NOMO-1 (cell line): ENCODE data around the gene CTDP1.

Experiments
- DNase-seq, 2 experiments: peaks; one replicate each; lab custom pipeline; 2025; ENCODE audit not compliant: unreplicated experiment in 2 of 2; lab: John Stamatoyannopoulos, UW

The CTDP1 gene

DNA sequence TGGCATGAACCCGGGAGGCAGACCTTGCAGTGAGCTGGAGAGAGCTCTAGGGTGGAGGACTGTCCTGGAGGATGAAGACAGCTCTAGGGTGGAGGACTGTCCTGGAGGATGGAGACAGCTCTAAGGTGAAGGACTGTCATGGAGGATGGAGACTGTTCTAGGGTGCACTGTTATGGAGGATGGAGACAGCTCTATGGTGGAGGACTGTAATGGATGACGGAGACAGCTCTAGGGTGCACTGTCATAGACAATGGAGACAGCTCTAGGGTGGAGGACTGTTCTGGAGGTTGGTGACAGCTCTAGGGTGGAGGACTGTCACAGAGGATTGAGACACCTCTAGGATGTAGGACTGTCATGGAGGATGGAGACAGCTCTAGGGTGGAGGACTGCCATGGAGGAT is 97.1 kb downstream of the CTDP1 start:
- DNase-seq: no peak

DNA sequence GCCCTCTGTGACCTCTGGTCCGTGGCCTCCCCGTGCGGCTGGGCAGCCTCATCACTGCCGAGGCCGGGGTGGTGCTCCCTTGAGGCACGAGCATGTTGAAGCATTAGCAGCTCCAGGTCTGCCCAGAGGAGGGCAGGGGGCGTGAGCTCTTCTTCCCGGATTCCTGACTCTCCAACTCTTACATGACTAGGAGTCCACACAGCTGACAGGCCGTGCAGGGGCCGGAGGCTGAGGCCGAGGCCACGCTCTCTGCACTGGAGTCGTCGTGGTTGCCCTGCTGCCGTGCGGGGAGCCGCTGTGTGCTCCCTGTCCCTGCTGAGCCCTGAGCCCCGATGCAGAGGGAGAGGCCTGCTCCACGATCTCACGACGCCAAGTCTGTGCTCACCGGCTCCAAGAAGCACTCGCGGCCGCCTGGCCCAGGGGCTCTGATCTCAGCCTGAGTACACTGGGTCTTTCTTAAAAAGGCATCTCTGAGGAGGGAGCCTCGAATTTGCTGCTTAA is 98.7 kb downstream of the CTDP1 start:
- DNase-seq: no peak

DNA sequence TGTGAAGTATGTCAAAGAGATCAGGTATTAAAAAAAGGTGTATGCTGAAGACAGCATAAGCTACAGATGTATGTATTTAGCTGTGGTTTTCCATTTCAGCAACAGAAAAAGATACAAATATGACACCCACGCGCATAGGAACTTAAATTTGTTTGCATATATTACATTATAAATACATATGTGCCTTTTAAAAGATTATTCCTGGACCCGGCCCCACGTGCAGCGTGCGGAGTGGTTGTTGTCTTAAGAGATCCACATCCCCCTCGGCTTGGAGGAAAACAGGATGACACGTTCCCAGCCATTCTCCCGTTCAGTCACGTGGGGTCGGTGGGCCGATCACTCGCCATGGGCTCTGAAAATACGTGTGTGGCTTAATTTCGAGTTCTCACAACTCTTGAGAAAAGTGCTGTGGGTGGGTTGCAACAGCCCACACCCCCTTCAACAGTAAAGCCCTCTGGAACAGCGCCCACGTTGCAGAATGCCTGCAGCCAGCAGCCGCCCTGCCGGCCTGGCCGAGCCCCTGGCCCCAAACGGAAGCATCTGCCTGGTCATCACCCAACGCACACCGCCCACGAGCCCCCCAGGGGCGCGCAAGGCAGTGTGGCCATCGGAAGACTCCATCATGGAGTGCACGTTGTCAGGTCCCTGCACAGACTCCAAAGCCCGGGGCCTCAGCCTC is 99.6 kb downstream of the CTDP1 start:
- no peak for DNase-seq

DNA sequence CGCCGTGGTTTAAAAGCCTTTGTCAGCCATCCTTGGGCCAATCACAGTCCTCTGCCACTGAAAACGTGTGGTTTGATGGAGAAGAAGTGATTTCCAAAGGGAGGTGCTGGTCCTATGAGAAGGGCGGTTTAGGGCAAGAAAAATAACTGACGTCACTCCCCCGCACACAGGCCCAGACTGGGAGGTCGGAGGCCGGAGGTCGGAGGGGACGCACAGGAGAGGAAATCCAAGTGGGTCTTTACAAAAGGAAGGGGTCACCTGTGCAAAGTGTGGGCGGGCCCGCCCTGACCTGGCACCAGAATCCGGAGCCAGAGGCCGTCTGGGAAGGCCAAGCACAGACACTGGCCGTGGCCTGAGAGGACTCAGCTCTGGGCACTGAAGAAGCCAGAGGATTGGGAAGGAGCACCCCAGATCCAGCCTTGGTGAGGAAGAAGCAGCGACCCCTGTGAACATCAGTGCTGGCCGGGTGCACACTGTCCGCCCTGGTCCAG is 100.1 kb downstream of the CTDP1 start:
- no peak for DNase-seq

DNA sequence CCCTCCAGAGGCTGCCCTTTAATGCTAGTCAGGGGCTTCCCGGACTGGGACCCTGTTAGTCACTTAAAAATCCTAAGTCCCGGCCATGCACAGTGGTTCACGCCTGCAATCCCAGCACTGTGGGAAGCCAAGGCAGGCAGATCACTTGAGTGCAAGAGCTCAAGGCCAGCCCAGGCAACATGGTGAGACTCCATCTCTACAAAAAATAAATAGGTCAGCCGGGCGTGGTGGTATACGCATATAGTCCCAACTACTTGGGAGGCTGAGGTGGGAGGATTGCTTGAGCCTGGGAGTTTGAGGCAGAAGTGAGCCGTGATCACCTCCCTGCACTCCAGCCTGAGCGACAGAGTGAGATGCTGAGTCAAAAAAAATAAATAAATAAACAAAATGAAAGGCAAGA is 100.9 kb downstream of the CTDP1 start:
- no peak for DNase-seq

DNA sequence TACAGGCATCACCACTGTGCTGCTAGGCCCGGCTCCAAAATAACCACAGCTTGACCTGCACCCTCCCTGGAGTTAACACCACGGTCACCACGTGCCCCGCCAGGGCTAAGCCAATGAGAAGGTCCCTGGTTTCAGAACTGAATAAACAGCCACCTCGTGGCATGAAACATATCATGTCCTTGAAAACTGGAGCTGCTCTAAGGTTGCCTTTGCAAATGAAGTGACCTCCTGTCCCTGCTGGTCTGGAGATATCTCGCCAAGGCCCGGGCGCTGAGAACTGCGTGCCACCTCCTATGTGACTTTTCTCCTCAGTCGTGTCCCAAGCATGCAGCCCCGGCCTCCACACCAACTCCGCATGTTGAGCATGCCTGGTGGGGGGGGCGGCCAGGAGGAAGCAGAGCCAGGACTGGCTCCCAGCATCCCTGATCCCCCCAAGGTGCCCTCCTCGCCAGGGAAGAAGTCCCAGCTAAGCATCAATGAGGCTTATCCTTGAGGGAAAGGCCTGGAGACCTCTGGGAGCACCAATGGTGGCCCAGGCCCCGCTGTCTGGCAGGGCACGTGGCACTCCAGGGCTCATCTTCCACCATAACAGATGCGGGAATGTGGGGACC is 101.8 kb downstream of the CTDP1 start:
- DNase-seq: no peak

DNA sequence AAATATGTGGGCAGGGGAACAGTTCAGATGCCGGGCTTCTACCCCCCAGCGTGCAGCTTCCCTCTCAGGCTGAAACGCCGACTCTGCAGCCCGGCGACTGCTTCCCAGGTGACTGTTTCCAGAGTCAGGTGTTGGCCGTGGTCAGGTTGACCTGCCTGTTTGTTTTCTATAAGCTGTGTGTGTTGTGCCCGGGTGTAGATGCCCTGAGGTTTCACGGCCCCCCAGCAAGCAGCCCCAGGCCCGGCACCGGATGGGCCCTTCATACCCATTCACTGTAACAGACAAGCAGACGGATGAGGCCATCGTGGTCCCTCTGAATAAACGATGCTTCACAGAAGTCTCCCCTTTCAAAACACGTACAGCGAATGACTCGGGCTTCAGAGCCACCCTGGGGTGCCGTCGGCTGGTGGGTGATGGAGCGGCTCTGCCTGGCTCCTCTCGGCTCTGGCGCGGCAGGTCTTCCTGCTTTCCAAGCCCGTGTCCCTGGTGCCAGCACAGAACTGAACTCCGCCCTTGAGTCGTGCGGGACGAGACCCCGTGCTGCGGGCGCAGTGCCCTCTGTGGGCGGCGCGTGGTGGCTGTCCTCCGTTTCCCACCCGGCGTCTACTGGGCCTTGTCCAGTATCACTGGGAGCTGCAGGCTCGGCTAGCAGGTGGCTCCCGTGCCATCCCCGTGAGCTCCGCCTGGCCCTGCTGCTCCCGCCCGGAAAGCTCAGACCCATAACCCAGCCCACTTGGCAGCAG is 103.1 kb downstream of the CTDP1 start:
- DNase-seq: no peak

DNA sequence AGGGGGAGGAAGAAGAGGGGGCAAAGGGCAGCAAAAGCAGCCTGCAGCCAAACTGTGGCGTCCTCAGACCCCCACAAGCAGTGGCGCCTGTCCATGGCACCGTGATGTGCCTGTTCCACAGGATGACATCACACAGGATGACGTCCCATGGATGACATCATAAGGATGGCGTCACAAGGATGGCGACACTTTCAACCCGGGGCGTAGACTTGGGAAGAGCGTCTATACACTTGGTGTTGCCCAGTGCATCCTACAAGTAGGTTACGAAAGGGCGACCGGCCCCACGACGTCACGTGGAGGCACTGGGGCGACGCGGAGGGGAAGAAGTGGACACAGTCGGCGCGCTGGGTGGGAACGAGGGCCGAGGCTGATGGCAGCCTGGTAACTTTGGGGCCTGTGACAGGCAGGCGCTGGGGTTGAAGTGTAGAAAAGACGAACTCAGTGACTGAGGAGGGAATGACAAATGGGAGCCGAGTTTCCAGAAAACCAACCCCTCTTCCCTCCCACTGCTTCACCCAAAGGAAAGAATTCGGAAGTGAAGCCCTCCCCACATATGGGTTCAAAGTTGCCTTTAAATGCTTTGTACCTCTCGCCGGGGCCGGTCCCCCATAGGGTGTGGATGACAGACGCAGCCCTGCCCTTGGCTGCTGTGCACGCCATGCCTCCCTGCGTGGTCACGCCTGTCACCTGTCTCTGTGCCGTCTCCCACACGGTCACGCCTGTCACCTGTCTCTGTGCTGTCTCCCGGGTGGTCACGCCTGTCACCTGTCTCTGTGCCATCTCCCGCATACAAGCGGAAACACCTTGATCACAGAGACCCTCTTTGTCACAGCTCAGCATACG is 104.7 kb downstream of the CTDP1 start:
- no peak for DNase-seq

DNA sequence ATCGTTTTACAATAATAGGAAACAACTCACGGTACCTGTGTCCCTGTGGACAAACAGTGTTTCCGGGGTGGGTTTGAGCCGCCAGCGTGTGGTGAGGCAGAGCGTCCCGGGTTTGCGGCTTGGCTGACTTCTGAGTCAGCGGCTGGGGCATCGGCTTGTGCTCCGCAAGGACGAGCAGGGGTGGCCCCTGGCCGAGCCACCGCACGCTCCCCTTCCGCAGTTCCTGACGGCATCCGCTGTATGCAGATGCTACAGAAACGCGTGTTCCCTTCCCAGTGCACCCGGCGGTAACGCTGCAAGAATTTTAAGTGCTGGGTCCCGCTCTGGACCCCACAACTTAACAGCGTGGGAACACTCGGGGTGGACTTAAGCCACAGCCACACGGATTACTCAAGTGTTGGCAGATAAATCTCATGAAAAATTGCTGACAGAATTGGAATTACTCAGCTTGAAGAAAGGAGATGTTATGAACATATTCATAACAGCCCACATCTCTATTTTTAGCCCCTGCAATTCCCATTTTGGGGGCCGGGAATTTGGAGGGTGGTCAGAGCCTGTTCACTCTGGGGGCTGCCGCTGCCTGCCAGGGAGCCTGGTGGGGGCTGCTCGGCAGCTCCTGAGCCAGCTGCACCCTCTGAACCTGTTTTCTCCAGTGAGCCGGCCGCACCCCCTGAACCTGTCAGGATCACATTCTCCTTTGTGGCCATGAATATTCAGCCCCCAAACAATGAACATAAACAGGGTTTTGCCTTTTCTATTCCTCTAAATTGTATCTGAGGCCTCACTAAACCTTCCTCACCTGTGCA is 105.6 kb downstream of the CTDP1 start:
- DNase-seq: no peak

DNA sequence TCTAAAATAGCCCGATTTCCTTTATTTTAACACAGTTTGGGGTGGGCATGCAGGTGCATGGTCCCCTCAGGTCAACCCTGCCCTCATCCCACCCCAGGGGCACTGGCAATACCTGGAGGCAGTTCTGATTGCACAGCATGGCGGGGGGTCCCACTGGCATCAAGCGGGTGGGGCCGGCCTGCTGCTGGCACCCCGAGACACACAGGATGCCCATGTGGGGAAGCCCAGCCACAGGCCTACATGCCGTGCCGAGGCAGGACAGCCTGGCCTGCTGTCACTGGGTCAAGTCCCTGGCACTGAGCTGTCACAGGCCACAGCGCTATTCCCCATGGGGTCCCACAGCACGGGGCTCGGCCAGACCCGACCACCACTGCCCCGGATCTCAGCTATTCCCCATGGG is 106.2 kb downstream of the CTDP1 start:
- no peak for DNase-seq

DNA sequence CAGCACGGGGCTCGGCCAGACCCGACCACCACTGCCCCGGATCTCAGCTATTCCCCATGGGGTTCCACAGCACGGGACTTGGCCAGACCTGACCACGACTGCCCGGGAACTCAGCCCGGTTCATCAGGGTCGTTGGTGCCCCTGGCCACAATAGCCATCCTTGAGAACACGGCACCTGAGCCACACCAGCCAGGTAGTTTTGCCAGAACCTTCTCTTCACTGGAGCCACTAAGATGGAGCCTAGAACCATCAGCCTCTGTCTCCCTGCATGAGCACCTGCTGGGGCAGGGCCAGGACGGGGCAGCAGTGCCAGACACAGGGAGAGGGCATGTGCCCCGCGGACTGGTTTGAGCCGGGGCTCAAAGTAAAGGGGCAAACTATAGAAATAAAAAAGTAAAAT is 106.7 kb downstream of the CTDP1 start:
- no peak for DNase-seq

DNA sequence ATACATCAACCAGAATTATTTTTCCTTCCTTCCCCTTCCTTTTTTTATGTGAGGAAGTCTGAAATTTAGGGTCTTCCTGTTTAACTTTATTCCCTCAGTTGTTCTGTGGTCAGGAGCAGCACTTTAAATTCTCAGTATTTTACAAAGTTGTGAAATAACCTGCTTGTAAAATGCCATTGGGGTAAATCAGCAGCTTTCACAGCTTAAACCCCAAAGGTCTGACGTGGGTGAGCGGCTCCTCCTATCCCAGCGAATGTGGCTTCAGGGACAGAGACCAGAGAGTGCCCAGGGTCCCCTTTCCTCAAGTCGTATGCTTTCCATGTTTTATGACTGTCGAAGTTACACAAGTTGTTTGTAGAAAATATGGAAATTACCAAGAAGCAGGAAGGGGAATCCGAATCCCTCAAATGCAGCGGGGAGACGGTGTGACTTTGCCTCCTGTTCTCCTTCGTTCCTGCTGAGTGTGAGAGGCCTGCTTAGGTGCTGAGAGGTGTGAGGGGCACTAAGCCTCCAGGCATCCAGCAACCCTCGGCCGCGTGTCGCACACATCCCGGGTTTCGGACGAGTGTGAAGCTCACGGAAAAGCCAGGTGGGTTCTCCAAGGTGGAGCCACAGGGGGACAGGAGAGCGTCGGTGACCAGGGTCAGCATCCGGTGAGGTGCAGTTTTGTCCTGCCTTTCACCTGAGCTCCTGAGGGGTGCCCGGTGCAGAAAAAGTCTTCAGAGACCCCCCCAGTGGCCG is 107.4 kb downstream of the CTDP1 start:
- DNase-seq: peak; percentile 42 to 61

DNA sequence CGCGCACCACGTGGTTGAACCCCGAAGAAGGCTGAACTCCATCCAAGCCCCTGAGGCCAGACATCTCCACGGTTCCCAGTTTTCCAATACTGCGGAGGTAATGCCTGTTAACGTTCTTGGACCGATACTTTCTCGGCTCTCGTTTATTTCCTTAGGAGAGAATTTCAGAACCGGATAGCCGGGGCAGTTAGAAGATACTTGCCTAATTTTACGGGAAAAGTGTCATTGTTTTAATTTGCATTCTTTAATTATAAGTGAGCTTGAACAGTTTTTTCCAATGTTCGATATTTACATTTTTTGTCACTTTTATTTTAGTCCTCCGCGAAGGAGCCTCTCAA is 107.9 kb downstream of the CTDP1 start:
- no peak for DNase-seq

DNA sequence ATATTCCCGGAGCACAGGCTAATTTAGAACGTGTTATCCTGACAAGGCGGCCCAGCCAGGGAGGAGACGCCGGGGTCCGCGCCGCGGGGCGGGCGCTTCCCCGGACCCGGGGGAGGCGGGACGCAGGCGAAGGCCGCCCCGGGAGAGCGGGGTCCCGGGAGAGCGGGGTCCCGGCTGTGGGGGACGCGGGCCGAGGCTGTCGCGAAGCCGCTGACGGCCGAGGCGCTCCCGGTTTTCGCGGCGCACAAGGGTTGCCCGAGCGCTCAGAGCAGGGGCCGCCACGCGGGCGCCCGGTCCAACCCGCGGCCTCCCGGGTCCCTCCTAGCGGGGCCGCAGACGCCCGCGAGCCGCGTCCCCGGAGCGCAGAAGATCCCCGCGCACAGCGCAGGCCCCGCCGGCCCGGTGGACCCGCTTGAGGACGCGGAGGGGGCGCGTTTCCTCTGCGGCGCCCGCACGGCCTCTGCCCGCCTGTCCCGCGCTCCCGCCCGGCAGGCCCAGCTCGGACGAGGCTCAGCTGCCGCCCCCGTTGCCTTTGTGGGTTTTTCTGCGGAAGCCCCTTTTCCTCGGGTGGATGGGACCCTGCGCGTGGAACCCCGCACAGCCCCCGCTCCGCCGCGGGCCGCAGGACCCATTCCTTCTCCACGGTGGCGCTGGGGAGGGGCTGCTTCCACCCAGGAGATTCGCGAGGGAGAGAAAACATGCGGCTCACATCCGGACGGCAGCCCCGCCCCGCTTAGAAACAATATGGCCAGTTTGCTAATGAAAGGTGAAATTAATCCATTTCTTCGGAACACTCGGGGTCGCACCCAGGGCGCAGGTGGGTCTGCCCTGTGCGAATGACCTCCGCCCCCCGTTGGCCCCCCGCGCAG is 108.5 kb downstream of the CTDP1 start:
- no peak for DNase-seq

DNA sequence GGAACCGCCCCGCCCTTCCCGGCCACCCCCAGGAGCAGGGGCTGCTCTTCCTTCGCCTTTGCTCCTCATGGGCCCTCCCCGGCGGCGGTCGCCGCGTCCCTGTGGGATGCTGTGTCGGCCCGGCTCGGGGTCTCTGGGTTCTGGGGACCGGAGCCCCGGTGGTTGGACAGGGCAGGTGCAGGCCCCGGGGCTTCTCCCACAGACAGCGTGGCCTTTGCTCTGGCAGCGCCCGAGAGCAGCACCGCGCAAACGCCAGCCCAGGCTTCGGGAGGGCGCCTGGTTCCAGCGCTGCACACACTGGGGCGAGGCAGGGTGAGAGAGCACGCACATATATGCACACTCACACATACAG is 109.1 kb downstream of the CTDP1 start:
- DNase-seq: no peak

DNA sequence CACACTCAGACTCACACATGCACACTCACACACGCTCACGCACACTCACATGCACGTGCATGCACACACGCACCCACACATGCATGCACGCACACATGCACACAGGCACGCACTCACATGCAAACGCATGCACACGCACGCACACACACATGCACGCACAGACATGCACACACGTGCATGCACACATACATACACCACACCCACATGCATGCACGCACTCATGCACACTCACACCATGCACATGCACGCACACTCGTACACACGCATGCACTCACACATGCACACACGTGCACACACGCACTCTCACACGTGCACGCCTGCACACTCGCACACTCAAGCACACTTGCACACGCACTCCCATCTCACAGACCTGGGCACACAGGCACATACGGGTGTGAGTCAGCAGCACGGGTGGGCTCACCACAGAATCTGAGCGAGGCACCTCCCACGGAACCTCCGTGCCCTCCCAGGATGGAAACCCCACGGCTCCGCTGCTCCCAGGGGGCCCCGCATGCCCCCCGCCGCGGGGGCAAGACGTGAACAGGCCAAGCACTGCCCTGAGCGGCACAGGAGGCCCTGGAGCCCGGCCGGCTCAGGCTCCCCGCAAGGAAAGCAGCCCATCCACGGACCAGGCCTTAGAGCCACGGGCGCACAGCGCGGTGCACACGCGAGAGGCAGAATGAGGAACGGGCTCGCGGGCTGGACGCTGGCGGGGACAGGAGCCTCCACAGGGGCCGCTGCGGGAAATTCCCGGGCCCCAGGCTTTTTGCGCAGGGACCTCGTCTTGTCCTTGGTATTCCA is 109.7 kb downstream of the CTDP1 start:
- DNase-seq: no peak

DNA sequence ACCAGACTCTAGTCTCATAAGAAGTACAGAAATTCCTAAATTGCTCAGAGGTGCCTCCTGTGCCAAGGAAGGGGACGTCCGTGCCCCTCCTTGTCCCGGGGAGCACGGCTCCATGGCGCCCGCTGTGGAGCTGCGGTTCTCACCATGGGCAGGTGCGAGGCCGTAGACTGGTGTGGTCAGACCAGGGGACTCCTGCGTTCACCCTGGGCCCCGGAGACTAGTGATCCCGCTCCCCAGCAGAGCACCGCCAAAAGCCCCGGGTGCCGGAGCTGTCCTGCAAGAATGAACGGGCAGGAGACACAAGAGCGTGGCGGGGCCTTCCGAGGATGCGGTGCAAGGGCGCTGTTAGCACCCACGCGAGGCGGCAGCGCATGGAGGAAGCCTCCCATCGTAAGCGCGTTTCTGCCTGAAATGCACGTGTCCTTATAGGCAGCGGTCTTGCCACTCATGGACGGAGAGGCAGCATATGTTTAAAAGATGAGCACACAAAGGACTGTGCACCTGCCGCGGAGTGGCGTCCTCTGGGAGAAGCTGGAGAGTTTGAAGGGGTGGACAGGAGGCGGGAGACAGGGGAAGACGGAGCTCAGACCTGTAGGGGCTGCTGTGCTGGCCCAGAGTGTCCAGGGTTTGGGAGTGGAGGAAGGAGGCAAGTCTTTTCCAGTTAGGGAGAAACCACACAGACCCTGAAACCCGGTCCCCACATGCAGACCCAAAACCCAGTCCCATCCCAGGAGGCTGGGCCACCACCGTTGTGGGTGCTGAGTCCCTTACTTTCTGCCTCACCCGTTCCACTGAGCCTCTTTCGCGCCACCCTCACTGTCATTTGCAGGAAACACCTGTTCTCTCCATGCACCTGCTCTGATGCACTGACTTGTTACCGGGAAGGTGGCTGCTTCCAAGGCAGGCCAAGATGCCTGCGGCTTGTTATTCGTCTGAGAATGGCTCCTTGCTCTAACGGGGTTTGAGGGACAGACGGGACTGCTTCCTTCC is 110.6 kb downstream of the CTDP1 start:
- DNase-seq: no peak
